GM12865 (cell line): ENCODE measurements around the gene CREBBP.
A peak's percentile ranks its signal among the peaks of the same experiment; 100 is the strongest.

Experiments used
- DNase-seq: peaks from one replicate; pipeline ENCODE4 v3.0.0; 2010; ENCODE audit warnings: low read depth
- H3K4me3 ChIP-seq: 2 replicates; pipeline ENCODE4 v1.5.1; 2011; ENCODE audit warnings: mild to moderate bottlenecking, low read depth, low read length, control low read depth
- CTCF ChIP-seq: IDR thresholded peaks from 2 replicates; pipeline ENCODE4 v1.5.1; 2011; ENCODE audit warnings: low read length, control low read depth, low read depth, inconsistent platforms; ENCODE audit not compliant: insufficient read depth; ENCODE audit errors: missing control alignments

The CREBBP gene

GRCh38 chr16:3816326-3816725 lies 64.2 kb downstream of the CREBBP start:
- no peak overlapping the region for H3K4me3 ChIP-seq
- DNase-seq: no peak
- TF ChIP-seq CTCF: no peak

- no peak for DNase-seq
- no peak overlapping the region for H3K4me3 ChIP-seq
- no peak for TF ChIP-seq CTCF
Measured at GRCh38 chr16:3814755-3815154, 65.8 kb downstream of the CREBBP start.

- H3K4me3 ChIP-seq: no peak overlapping the region
- no peak for TF ChIP-seq CTCF
- DNase-seq: no peak
Measured at GRCh38 chr16:3812469-3813172, 67.9 kb downstream of the CREBBP start.

- TF ChIP-seq CTCF: no peak
- no peak for DNase-seq
- H3K4me3 ChIP-seq: no peak overlapping the region
Measured at GRCh38 chr16:3810818-3811217, 69.7 kb downstream of the CREBBP start.

GRCh38 chr16:3810198-3810664 lies 70.3 kb downstream of the CREBBP start:
- H3K4me3 ChIP-seq: no peak overlapping the region
- peak; percentile 65 for DNase-seq
- no peak for TF ChIP-seq CTCF

- TF ChIP-seq CTCF: no peak
- H3K4me3 ChIP-seq: no peak overlapping the region
- no peak for DNase-seq
Measured at GRCh38 chr16:3808308-3809063, 72.0 kb downstream of the CREBBP start.
